WERI-Rb-1 (cell line): ENCODE measurements around the gene TRAF3.
"Not testable (repeated sequence)": the region's sequence is repeated elsewhere in the genome, so short reads cannot be mapped to it uniquely, and the experiment has no call there.

ENCODE experiments used
- DNase-seq: peaks from one replicate; pipeline ENCODE4 v3.0.0-alpha.2; 2020
- H3K27ac ChIP-seq: fragments of 250-450 bp; sonication (Bioruptor Pico); 2 replicates; pipeline ENCODE4 v1.5.1; 2020; ENCODE audit warnings: mild to moderate bottlenecking, moderate library complexity
- H3K27me3 ChIP-seq: fragments of 250-450 bp; sonication (Bioruptor Pico); 2 replicates; pipeline ENCODE4 v1.5.1; 2021; ENCODE audit warnings: mild to moderate bottlenecking, low read depth, moderate library complexity; ENCODE audit not compliant: insufficient read depth, severe bottlenecking
- H3K36me3 ChIP-seq: fragments of 250-450 bp; sonication (Bioruptor Pico); 2 replicates; pipeline ENCODE4 v1.5.1; 2020; ENCODE audit warnings: mild to moderate bottlenecking, moderate library complexity
- H3K4me3 ChIP-seq: 2 replicates; pipeline ENCODE4 v1.5.1; 2011; ENCODE audit warnings: low read depth, mild to moderate bottlenecking, control low read depth, low read length
- H3K9me3 ChIP-seq: fragments of 250-450 bp; sonication (Bioruptor Pico); 2 replicates; pipeline ENCODE4 v1.5.1; 2021; ENCODE audit warnings: mild to moderate bottlenecking, moderate library complexity; ENCODE audit not compliant: severe bottlenecking
- CTCF ChIP-seq: IDR thresholded peaks from 2 replicates; pipeline ENCODE4 v1.5.1; 2011; ENCODE audit warnings: low read depth, mild to moderate bottlenecking, control low read depth, inconsistent platforms, low read length

TRAF3 gene

GRCh38 chr14:102764220-102764671 lies 13.0 kb upstream of the TRAF3 start:
- no peak for DNase-seq

GRCh38 chr14:102765770-102766169 lies 11.5 kb upstream of the TRAF3 start:
- H3K4me3 ChIP-seq, DNase-seq: not testable (repeated sequence)

More at GRCh38 chr14:102764220-102764671, 13.0 kb upstream of the TRAF3 start:
- Histone ChIP-seq H3K36me3 (no peaks in the 10 kb centered on the region), H3K9me3 (no peaks in the 10 kb centered on the region), H3K4me3 (no peak overlapping the region), H3K27me3 (no peaks in the 10 kb centered on the region), H3K27ac (no peak overlapping the region)
- no peak for TF ChIP-seq CTCF

GRCh38 chr14:102768223-102769048 lies 8.8 kb upstream of the TRAF3 start:
- no peak overlapping the region for H3K27ac ChIP-seq
- no peaks in the 10 kb centered on the region for H3K9me3 ChIP-seq
- DNase-seq = no peak
- no peak for TF ChIP-seq CTCF
- no peaks in the 10 kb centered on the region for H3K27me3 ChIP-seq
- H3K4me3 ChIP-seq = no peak overlapping the region
- H3K36me3 ChIP-seq = no peaks in the 10 kb centered on the region

More at GRCh38 chr14:102765770-102766169, 11.5 kb upstream of the TRAF3 start:
- H3K27me3 ChIP-seq, H3K9me3 ChIP-seq, H3K27ac ChIP-seq, H3K36me3 ChIP-seq: not testable (repeated sequence)

GRCh38 chr14:102769049-102769327 lies 8.3 kb upstream of the TRAF3 start:
- Histone ChIP-seq H3K9me3 (no peaks in the 10 kb centered on the region), H3K27ac (no peak overlapping the region)
- no peak for TF ChIP-seq CTCF

GRCh38 chr14:102770147-102771123 lies 6.8 kb upstream of the TRAF3 start:
- no peak for TF ChIP-seq CTCF
- no peaks in the 10 kb centered on the region for H3K36me3 ChIP-seq
- H3K4me3 ChIP-seq = no peak overlapping the region
- no peaks in the 10 kb centered on the region for H3K27me3 ChIP-seq
- DNase-seq = no peak
- H3K9me3 ChIP-seq = no peaks in the 10 kb centered on the region
- H3K27ac ChIP-seq = no peak overlapping the region

More at GRCh38 chr14:102769049-102769327, 8.3 kb upstream of the TRAF3 start:
- no peaks in the 10 kb centered on the region for H3K27me3 ChIP-seq
- H3K4me3 ChIP-seq = no peak overlapping the region
- no peak for DNase-seq
- H3K36me3 ChIP-seq = no peaks in the 10 kb centered on the region

GRCh38 chr14:102771144-102771543 lies 6.1 kb upstream of the TRAF3 start:
- Histone ChIP-seq H3K27ac (no peak overlapping the region), H3K9me3 (no peaks in the 10 kb centered on the region), H3K27me3 (no peaks in the 10 kb centered on the region), H3K36me3 (no peaks in the 10 kb centered on the region), H3K4me3 (no peak overlapping the region)
- no peak for DNase-seq
- TF ChIP-seq CTCF = no peak
